Right kidney (tissue), 1 donor: ENCODE results near the gene GLDN.

Experiments used
- DNase-seq: peaks from one replicate; pipeline ENCODE4 v3.0.0-alpha.2; 2016

GLDN gene

DNA sequence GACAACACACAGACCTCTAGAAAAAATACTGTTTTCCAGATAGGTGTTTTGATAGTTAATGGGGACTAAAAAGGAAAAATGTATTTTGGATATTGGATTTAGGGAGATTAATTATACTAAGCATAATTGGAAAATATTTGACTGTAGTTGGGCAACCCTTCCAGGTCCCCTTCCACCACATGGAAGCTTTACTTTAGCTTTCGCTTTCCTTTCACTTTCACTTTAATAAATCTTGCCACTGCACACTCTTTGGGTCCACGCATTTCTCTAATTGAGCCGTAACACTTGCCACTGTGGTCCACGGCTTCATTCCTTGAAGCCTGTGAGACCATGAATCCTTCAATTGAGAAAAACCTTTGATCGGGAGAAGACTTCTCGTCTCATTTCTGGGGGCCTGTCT, 15.5 kb downstream of the GLDN start:
- DNase-seq = no peak

DNA sequence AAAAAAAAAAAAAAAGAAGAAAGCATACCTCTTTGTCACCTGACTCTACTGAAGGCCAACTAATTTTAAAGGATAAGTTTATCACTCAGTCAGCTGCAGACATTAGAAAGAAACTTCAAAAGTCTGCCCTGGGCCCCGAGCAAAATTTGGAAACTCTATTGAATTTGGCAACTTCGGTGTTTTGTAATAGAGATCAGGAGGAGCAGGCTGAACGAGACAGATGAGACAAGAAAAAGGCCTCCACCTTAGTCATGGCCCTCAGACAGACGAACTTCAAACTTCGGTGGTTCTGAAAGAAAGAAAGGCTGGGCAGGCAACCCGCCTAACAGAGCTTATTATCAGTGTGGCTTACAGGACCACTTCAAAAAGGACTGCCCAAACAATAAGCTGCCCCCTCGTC, 18.5 kb downstream of the GLDN start:
- DNase-seq = no peak

DNA sequence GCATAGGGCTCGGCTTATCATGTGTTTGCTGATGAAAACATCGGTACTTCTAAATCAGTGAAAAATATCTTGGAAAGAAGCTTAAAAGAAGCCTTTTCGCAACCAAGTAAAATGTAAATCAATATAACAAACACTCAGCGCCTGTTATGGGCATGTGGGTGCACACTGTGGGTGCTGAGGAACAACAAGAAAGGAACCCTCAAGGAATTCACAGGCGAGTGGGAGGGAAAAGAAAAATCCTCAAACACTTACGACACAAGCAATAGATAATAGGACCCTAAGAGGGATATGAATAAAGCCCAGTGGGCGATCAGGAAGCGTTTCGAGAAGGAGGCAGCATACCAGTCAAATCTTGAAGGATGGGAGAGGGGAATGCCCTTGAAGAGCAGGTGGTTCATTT, 21.9 kb downstream of the GLDN start:
- DNase-seq = no peak

DNA sequence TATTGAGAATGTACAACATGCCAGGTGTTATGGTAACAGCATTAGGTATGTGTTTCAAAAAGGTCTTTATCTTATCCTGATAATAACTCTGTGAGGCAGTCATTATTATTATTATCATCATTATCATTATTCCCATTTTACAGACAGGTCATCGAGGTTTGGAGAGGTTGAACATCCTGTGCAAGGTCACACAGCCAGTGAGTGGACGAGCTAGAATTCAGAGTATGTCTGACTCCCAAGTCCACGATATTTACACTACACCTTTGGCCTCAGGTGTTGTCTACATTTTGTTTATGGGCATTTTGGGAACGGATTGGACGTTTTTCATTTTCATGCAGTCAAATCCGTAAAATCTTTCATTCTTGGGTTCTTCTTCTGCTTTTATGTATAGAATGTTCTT, 24.0 kb downstream of the GLDN start:
- no peak for DNase-seq

DNA sequence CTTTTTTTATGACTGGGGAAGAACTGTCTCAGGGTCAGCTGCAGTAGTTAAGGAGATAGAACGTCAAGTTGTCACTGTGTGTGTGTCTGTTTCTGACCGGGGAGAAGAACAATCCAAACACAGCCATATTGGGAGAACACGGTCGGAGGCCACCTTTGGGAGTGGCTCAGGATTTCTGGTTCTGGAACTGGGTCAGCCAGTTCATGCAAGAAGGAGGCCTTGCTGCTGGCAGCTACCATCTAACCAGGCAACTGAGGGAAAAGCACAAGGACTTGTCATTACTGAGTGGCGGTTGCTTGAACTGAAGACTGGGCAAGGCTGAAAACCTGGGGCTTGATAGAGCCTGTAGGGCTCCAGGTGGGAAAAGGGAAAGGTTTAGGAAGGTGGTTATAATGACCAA, 24.6 kb downstream of the GLDN start:
- no peak for DNase-seq

DNA sequence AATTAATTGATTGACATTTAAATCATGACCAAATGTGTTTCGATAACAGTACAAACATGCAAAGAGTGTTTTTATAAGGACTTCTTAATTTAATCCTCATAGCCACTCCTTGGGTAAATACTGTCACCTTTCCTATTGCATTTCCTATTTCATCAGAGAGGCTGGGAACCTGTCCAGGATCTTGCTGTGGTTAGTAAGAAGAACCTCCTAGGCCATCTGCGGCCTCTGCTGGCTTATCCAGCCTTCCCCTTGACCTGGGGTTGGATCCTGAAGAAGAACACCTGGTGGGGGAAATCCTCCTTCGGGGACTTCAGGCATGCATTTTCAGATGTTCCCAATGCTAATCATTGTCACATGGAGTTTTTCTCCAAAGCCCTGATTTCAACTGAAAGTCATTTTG, 25.5 kb downstream of the GLDN start:
- no peak for DNase-seq

DNA sequence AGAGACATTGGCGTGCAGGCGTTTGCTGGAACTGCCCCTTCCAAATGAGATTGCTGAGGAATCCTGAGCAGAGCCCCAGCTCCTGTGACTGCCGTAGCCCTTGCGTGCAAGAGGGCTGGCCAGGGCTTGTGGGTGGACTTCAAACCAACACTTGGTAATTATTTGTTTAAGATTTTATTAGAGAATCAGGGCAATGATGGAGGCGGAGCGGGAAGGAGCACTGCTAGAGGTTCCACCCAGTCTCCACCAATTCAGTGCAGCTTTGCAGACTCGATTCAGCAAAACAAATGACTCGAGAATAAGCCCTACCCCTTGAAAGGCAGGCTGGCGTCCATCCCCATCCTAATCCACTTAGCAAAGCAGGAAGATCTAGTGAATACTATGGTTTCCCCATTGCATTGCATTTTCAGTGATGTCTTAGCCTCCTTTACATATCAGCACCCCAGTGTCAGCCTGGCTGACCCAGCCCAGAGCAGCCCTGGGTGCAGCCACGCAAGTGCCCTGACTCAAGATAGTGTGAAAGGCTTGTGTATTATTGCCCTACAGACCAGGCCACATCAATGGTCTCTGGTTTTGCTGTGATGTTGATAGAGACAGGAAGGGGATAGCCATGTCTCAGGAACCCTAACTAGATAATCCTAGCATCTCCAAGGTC, 26.0 kb downstream of the GLDN start:
- DNase-seq = no peak

DNA sequence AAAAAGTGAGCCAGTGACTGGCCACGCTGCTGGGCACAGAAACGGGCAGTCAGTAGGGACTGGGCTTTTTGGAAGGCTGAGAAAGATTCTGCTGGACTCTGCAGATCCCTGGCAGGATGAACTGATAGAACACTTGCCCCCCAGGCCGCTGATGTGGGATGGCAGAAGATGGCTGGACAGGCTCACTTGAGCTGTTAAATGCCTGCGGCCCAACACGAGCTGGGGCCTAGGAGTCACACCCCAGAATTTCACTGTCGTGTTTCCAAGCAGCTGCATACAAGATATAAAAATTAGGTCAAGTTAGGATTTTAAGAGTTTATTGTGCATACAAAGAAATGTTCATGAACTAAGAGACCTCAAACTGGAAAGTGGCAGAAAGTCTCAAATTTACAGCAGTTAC, 26.9 kb downstream of the GLDN start:
- DNase-seq = no peak

DNA sequence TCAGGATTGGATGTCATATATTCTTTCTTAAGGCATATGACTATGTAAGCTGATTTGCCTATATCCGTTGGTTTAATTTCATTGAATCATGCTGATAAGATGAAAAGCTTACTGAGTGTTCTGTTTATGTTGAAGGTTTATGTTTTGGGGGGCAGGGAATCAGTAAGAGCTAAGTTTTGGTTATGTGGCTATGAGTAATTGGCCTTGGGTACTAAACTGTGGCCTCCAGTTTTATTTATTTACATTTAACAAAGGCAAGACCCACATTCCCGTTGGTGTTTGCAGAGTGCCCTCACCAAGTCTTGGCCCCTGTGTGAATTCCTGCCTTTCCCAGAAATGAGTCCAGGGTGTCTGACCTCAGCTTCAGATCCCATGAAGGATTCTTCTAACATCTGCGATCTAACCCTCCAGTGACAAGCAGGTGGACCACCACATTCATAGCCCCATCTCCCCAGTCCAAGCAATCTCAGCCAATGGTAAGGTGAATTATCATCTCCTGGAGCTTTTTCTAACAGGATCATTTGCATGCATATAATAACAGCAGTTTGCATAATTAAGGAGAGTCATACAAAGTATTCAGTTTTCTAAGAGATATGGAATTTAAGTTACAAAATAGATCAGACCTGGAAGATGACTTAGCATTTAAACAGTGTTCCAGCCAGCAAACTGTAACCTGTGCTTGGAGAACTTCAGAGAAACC, 27.4 kb downstream of the GLDN start:
- no peak for DNase-seq

DNA sequence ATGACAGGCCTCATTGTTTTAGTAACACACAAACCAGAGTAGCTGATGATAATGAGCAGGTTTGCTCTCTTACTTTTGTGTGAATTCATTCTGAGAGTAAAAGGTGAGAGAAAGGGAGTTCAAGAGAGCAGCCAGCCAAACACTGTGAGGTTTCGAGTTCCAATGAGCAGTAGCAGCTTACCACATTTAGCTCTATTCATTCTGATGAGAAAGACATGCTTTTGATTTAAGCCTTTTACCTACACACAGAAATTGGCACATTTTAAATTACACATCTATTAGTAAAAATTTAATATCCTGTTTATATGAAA, 28.0 kb downstream of the GLDN start:
- no peak for DNase-seq

DNA sequence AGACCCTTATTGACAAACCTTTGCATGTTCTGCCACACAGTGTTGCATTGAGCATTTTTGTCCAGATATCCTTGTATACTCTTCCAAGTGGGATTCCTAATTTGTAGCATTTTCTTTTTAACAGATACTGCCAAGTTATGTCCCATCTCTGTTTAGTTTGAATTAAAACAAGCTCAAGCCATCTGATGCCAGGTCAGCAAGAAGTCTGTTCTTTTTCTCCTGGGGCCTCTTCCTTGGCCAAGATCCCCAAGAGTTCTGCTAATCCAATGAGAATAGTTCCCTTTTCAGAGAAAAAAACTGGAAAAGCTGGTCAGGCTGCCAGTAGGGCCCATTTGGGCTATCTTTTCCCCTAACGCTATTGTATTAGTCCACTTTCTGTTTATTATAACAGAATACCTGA, 29.8 kb downstream of the GLDN start:
- DNase-seq = no peak

DNA sequence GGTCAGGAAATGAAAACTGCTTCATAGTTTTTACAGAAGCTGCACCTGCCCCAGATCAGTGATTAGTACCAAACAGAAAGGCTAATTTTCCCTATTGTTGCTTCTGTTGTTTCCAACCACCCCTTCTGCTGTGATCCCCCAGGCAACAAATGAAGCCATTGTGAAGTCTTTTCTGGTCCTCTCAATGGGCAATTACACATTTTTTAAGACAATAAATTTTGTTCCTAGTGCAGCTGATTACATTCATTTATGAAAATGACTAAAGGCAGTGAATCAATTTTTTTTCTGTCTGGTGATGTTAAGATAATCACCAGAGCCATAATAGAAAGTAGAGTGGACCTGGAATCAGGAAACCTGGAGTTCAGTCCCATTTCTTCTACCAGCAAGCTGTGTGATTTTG, 32.7 kb downstream of the GLDN start:
- DNase-seq = no peak

DNA sequence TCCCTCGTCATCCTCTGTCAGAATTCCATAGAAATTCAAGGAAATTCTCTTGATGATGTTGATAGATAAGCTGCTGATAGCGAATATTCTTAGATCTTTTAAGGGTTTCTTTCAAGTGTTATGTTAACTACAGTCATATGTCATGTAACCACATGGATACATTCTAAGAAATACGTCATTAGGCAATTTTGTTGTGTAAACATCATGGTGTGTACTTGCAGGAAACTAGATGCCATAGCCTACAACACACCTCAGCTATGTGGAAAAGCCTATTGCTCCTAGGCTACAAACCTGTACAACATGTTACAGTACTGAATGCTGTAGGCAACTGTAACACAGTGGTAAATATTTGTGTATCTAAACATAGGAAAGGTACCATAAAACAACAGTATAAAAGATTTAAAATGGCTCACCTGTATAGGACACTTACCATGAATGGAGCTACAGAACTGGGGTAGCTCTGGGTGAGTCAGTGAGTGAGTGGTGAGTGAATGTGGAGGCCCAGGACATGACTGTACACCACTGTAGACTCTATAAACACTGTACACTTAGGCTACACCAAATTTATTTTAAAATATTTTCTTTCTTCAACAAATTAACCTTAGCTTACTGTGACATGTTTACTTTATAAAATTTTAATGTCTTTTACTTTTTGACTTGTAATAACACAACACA, 34.6 kb downstream of the GLDN start:
- DNase-seq = no peak

DNA sequence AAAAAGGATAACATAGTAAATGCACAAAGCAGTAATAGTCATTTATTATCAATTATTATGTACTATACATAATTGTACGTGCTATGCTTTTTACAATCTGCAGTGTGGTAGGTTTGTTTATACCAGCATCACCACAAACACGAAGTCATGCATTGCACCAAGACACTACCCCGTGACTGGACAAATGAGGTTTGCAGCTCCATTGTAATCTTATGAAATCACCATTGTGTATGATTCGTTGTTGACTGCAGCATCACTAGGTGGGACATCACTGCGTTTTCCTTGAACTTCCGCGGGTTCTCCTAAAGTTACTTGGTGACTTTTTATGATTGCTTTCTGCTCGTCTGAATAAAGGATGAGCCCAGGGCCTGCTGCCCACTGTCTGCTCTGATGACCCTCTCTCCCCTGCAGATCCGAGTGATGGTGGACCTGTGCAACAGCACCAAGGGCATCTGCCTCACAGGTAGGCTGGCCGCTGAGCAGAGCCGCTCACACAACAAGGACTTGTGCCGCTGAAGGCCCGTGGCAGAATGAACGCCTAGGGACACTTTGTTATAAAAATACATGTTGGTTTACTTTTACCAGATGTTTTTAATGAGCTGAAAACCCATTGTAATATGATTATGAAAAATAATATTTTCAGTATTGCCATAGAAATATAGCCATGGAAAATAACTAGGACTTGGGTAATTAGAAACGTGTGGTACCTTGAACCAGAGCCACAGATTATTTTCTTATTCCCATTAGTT, 35.8 kb downstream of the GLDN start:
- DNase-seq = no peak

DNA sequence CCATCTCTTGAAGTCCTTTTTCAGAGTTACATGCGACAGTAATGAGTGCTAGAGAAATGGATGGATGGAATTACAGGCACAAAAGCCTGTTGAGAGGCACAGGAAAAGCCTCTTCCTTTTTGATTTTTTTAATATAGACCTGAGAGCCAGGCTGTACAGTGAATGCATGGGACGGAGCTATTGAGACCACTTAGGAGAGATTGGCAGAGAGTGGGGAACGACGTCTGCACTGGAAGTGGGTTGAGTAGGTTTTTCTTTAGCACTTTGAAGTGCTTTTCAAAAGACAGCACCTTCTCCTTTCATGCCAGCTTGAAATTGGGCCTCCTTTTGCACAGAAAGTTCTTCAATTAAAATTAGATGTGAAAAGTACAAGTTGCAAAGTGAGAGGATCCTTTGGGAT, 37.0 kb downstream of the GLDN start:
- DNase-seq = no peak

DNA sequence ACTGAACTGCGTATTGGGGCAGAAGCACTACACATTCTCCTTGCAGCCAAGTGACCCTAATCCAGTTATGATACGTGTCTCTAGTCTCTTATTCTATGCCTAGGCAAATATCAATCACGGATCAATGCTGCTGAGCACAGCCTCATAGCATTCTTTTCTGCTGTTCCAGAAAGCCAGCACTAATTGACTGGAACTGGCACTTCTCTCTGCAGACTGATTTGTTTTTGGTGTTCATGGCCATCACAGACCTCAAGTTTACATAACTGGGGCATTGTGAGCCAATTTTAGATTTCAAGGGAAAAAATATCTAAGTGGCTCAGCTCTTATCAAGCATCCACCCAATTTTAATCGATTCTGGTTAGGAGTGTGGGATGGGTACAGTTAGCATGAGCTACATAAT, 37.9 kb downstream of the GLDN start:
- DNase-seq = no peak

DNA sequence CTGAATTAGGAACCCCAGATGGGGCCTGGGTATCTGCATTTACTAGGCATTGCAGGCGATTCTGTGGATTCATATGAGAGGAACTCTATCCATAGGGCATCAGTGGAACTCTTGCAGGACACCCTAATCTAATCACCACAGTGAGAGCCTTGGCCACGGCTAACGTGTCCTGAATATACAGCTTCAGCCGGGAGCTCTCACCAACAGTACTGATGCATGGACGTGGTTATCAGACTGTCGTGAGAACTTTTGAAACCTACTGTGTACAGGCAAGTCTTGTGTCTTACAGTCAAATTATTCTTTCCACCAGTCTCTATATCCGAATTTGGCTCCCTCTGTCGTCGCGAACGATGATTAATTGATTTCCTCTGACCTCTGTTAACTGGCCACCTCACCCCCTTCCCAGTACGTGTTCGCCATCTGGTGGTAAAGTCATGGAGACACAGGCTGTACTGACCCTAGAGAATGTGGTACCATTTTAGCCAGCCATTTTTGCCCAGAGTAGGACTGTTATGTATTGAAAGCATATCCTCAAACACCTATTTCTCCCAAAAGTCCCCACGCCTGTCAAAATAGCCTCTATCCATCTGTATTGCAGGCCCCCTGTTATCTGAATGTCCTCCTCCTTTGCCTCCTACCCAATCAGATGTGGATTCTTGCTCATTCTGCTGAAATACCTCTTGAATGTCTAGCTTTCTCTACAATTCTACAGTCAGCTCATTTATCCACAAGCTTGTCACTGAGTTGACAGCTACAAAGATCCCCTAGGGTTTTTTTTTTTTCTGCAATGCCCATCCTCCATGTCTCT, 39.7 kb downstream of the GLDN start:
- DNase-seq = peak; percentile 53

DNA sequence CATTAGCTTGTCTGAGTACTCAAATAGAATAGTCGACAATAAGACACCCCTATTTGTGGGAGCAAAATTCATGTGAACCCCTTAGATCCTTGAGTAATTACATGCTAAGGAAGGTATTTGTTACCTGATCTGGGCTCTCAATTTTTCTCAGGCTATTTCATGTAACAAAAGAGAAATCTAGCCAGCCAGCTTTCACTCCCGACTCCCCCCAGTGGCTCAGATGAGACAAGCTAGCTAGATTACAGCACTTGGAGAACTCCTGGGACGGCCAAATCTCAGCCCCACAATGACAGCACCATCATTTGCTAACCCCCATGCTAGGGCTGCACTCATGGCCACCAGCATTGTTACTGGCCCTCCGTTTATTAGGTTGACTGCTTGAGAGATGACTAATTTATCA, 41.3 kb downstream of the GLDN start:
- no peak for DNase-seq

DNA sequence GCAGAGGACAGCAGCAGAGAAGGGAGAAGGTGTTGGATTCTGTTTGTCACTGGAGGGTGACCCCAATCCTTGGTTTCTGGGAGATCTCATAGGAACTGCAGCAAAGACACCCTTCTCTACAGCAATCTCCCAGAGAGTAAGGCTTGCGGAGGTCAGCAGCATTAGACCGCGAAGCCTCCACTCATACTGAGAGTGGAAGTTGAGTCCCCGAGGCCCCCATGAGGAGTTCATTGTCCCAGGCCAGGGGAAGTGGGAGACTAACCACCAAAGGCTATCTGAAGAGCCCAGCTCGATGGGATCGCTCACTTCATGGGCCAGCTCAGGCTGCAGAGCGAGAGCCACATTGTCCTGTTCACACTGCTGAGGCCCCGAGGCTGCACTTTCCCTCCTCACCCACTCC, 44.6 kb downstream of the GLDN start:
- DNase-seq = no peak

DNA sequence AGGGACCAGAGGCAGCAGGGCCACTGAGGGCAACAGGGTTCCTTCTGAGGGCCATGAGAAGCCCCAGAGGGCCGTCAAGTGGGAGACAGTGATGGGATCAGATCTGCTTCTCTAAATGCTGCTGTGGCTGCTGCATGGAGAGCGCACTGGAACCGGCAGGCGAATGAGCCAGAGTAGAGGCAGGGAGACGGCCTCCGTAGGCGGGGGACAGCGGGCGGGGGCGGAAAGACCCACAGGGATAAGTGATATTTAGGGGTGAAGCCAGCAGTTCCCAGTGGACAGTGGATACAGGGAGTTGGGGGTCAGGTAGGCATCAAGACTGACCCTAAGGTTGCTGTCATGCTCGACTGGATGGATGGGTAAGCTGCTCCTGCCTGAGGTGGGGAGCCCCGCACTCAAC, 45.0 kb downstream of the GLDN start:
- DNase-seq = no peak

DNA sequence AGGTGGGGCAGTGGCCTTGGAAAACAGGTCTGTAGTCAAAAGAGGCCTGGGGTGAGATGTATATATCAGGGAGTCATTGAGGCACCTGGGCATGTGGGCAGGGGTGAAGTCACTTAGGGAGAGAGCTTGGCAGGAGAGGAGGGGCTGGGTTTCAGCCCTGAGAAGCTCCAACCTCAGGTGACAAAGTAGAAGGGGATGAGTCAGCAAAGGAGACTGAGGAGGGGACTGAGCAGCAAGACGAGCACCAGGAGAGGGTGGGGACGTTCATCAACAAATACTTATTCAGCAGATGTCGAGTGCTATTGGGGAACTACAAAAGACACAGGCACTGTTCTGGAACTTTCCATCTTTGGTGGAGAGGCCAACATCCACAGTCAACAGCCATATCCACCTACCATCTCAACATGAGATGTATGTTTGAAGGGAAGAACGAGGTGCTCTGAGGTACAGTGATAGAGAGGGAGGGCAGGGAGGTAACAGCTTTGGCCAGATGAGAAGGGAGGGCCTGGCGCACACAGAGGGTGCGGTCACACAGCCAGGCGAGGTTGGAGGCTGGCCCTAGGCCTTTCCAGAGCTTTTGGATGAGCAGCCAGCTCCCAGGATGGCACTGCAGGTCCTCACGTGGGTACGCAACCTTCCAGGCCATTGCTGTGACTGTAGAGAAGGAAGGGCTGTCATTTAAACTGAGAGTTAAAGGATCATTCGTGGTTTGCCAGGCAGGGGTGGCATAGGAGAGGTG, 45.7 kb downstream of the GLDN start:
- DNase-seq = no peak

DNA sequence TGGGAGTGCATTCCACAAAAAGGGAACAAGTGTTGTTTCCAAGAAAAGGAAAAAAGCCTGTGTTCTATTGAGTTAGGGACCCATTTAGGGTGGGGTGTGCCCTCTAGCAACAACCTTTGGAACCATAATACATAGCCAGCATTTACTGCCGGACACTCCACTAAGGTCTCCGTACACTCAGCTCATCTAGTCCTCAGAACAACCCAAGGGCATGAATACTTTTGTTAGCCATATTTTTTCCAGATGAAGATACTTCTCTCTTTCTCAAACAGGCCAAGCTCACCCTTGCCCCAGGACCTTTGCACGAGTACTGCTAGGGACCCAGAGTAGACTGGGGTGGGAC, 46.2 kb downstream of the GLDN start:
- no peak for DNase-seq
